ENCODE measurements around the gene UTP14C. TPM values are rescaled to one million over a fixed set of nuclear protein-coding genes. Genes with fewer than 3 reads are reported as not detected.

The UTP14C gene
- total RNA-seq, 1 experiment from 2014 or later: 9.0 TPM

- H3K4me1 ChIP-seq (ENCODE audit: control insufficient read depth in 1 of 2, insufficient read depth in 2 of 2, low read length in 2 of 2): peaks cover 0 to 5% of the 10 kb centered on the region in 2 experiments; a peak in 1 of 4 replicates
- no TSS peak for BruUV-seq (replicated peaks)
- no peak overlapping the region for H3K4me2 ChIP-seq (ENCODE audit: low read length)
- intact Hi-C loops (cut with micrococcal nuclease): no loop called here
- no peaks in the 10 kb centered on the region for H3K9me3 ChIP-seq (ENCODE audit: control insufficient read depth in 1 of 2, insufficient read depth in 1 of 2, low read depth in 1 of 2, low read length in 2 of 2)
- no peaks in the 10 kb centered on the region for H4K20me1 ChIP-seq (ENCODE audit: insufficient read depth)
- H3K4me3 ChIP-seq (replicated peaks in 1 of 2; ENCODE audit: low read depth in 1 of 2, low read length in 2 of 2): no peak overlapping the region
- no peak overlapping the region for H2AFZ ChIP-seq (ENCODE audit: low read depth, low read length, poor library complexity, severe bottlenecking)
- no peaks in the 10 kb centered on the region for H3K36me3 ChIP-seq (ENCODE audit: control insufficient read depth in 1 of 2, insufficient read depth in 2 of 2, low read length in 2 of 2)
- no peak overlapping the region for H3K27ac ChIP-seq (ENCODE audit: low read depth, low read length)
- H3K79me2 ChIP-seq (ENCODE audit: insufficient read depth, low read length): no peaks in the 10 kb centered on the region
- no peaks in the 10 kb centered on the region for H3K27me3 ChIP-seq (ENCODE audit: insufficient read depth, low read length)
- ATAC-seq: no peak
- CTCF ChIA-PET: no interaction called here
- RAD21 ChIA-PET (ENCODE audit: low non-redundant PET in 1 of 2, low total read pairs in 2 of 2, uncharacterized antibody in 2 of 2, unreplicated experiment in 2 of 2): no interaction called here
- no peak for DNase-seq (ENCODE audit: low read depth, low spot score)
- no peak for TF ChIP-seq ZNF274 (IDR thresholded peaks at IDR 0.05; ENCODE audit: low read depth, low read length)
- TF ChIP-seq SIN3A (IDR thresholded peaks at IDR 0.05; ENCODE audit: low read depth): no peak
- TF ChIP-seq ATF3 (IDR thresholded peaks at IDR 0.05): no peak
- TF ChIP-seq SP1 (IDR thresholded peaks at IDR 0.05; ENCODE audit: low read depth): no peak
- TF ChIP-seq YY1 (IDR thresholded peaks at IDR 0.05; ENCODE audit: extremely low read depth, insufficient replicate concordance, low read depth, low read length): no peak
- no peak for TF ChIP-seq POLR2AphosphoS5 (IDR thresholded peaks at IDR 0.05; ENCODE audit: low read depth, low read length)
- TF ChIP-seq RAD21 (IDR thresholded peaks at IDR 0.05; ENCODE audit: low read depth): no peak
- TF ChIP-seq CTCF (IDR thresholded peaks at IDR 0.05 in 2 of 3, conservative IDR thresholded peaks at IDR 0.05 in 1 of 3; ENCODE audit: borderline replicate concordance in 1 of 3, insufficient read depth in 1 of 3, low read depth in 2 of 3, low read length in 2 of 3): no peak
- POLR2A ChIA-PET: no interaction called here
- no peaks in the 10 kb centered on the region for H3K9me2 ChIP-seq (ENCODE audit: insufficient read depth)
- H3K9ac ChIP-seq (ENCODE audit: low read length): no peak overlapping the region
Measured at GRCh38 chr13:51997641-51998330, 26.7 kb upstream of the UTP14C start.

Data from HCT116 (cell line).